K562 (cell line): ENCODE data around the gene C1orf167. TPM values are rescaled to one million over a fixed set of nuclear protein-coding genes. Genes with fewer than 3 reads are reported as not detected.

ENCODE experiments used
- ATAC-seq: fragments of 200-7000 bp; cut with Tn5 transposase; 3 replicates; pipeline ENCODE4 v1.9.1; 2020; ENCODE audit warnings: moderate library complexity
- BruUV-seq: library from RNA; stranded (reverse); fragments of 400-500 nt; replicated peaks from 2 replicates; lab custom pipeline; 2021; lab: Mats Ljungman, UMichigan
- CTCF ChIA-PET: fragments of 300-600 bp; formaldehyde crosslinking; extraction: SDS; loops from one replicate; lab custom pipeline; 2021; ENCODE audit warnings: low intra/inter-chr PET ratio; lab: Yijun Ruan, JAX
- POLR2A ChIA-PET: fragments of 300-600, 350-650 bp; sonication (Branson Sonifier 250); formaldehyde crosslinking; extraction: SDS; loops from one replicate; lab custom pipeline; 2021; ENCODE audit warnings: antibody characterized with exemption, inconsistent platforms; lab: Yijun Ruan, JAX
- DNase-seq, 4 experiments: peaks; one replicate each; pipeline versions ENCODE4 v3.0.0 to v3.0.0-alpha.2; 2011 to 2018; ENCODE audit warnings: low spot score in 3 of 4, mixed read lengths in 3 of 4; ENCODE audit errors: extremely low read depth in 1 of 4
- FAIRE-seq: peaks from 2 replicates; lab custom pipeline; 2011; peaks lifted over from hg19 to GRCh38; lab: Jason Lieb, UNC
- H2AFZ ChIP-seq: 2 replicates; pipeline ENCODE4 v1.6.0; 2011; ENCODE audit warnings: low read depth, low read length, control low read depth, inconsistent platforms
- H3K27ac ChIP-seq: fragments of 200-600 bp; 3 replicates; pipeline ENCODE4 v1.8.0; 2011; ENCODE audit warnings: low read depth, mild to moderate bottlenecking, control low read depth, inconsistent platforms, low read length, moderate library complexity, mixed read lengths; ENCODE audit errors: extremely low read depth
- H3K27me3 ChIP-seq, 2 experiments: fragments of 300-600 bp in 1 of 2; 2 replicates in 1 of 2; 3 replicates in 1 of 2; pipeline versions ENCODE4 v1.6.0 to v1.8.0; 2011; ENCODE audit warnings: inconsistent platforms in 2 of 2, low read length in 2 of 2, mild to moderate bottlenecking in 1 of 2, mixed read lengths in 1 of 2, moderate library complexity in 1 of 2; ENCODE audit not compliant: control insufficient read depth in 2 of 2, insufficient read depth in 2 of 2
- H3K36me3 ChIP-seq: fragments of 300-600 bp; 3 replicates; pipeline ENCODE4 v1.8.0; 2011; ENCODE audit warnings: mild to moderate bottlenecking, low read length, inconsistent platforms; ENCODE audit not compliant: control insufficient read depth, insufficient read depth
- H3K4me1 ChIP-seq, 2 experiments: fragments of 200-600 bp in 1 of 2; replicated peaks in 1 of 2; 2 replicates in 1 of 2; 3 replicates in 1 of 2; pipeline versions ENCODE4 v1.5.1 to v1.8.0; 2011; ENCODE audit warnings: inconsistent platforms in 2 of 2, low read length in 2 of 2, mild to moderate bottlenecking in 1 of 2, mixed read lengths in 1 of 2, moderate library complexity in 1 of 2; ENCODE audit not compliant: control insufficient read depth in 2 of 2, insufficient read depth in 2 of 2
- H3K4me2 ChIP-seq: 2 replicates; pipeline ENCODE4 v1.6.1; 2011; ENCODE audit warnings: low read length, control low read depth, inconsistent platforms, mixed read lengths; ENCODE audit not compliant: insufficient read depth
- H3K4me3 ChIP-seq: fragments of 200-600 bp; sonication (generic), shearing (Covaris generic); 2 replicates; pipeline ENCODE4 v1.5.1; 2016; ENCODE audit warnings: control low read depth, inconsistent platforms
- H3K79me2 ChIP-seq: fragments of 200-600 bp; 3 replicates; pipeline ENCODE4 v1.8.0; 2011; ENCODE audit warnings: low read length, inconsistent platforms; ENCODE audit not compliant: control insufficient read depth, insufficient read depth
- H3K9ac ChIP-seq, 2 experiments: 2 replicates each; pipeline versions ENCODE4 v1.6.0 to v1.6.1; 2011; ENCODE audit warnings: low read depth in 2 of 2, low read length in 2 of 2, control low read depth in 1 of 2, inconsistent platforms in 1 of 2, mild to moderate bottlenecking in 1 of 2, mixed read lengths in 1 of 2; ENCODE audit not compliant: insufficient read depth in 1 of 2
- H3K9me1 ChIP-seq: one replicate; pipeline ENCODE4 v1.6.0; 2011; ENCODE audit warnings: inconsistent platforms, mild to moderate bottlenecking, low read length, moderate library complexity; ENCODE audit not compliant: control insufficient read depth, insufficient read depth
- H3K9me3 ChIP-seq: replicated peaks from 2 replicates; pipeline ENCODE4 v1.5.1; 2011; ENCODE audit warnings: low read depth, low read length, inconsistent platforms; ENCODE audit not compliant: control insufficient read depth, insufficient read depth
- H4K20me1 ChIP-seq: replicated peaks from 2 replicates; pipeline ENCODE4 v1.6.1; 2011; ENCODE audit warnings: low read length, inconsistent platforms, mixed read lengths; ENCODE audit not compliant: control insufficient read depth, insufficient read depth
- C11orf30 ChIP-seq: fragments of 450-650 bp; IDR thresholded peaks from 2 replicates; pipeline ENCODE4 v1.6.1; 2016; ENCODE audit warnings: low read depth, mild to moderate bottlenecking
- CAMTA2 ChIP-seq: fragments of 250-450 bp; sonication (Bioruptor Pico); conservative IDR thresholded peaks from 2 replicates; pipeline ENCODE4 v1.5.1; 2022
- DIDO1 ChIP-seq: fragments of 450-650 bp; IDR thresholded peaks from 2 replicates; pipeline ENCODE4 v1.6.1; 2016; ENCODE audit warnings: low read depth, missing biosample characterization, missing genetic modification characterization
- FIP1L1 ChIP-seq: fragments of 200-400 bp; formaldehyde crosslinking; IDR thresholded peaks from 2 replicates; pipeline ENCODE4 v1.6.1; 2018; ENCODE audit warnings: mild to moderate bottlenecking, low read depth, low read length; ENCODE audit not compliant: poor library complexity, severe bottlenecking
- RFX5 ChIP-seq: IDR thresholded peaks from 2 replicates; pipeline ENCODE4 v1.6.1; 2011; ENCODE audit warnings: low read depth, mild to moderate bottlenecking, improper control_type of control experiment, low read length
- SRSF3 ChIP-seq: fragments of 200-400 bp; formaldehyde crosslinking; IDR thresholded peaks from 2 replicates; pipeline ENCODE4 v1.6.1; 2016; ENCODE audit warnings: mild to moderate bottlenecking, low read length, moderate library complexity; ENCODE audit not compliant: insufficient read depth
- THRB ChIP-seq: fragments of 450-650 bp; formaldehyde crosslinking; conservative IDR thresholded peaks from 2 replicates; pipeline ENCODE4 v1.4.0; 2022; ENCODE audit warnings: mild to moderate bottlenecking, missing genetic modification characterization
- ZBTB7A ChIP-seq: IDR thresholded peaks from 2 replicates; pipeline ENCODE4 v1.6.1; 2011; ENCODE audit warnings: low read depth, mild to moderate bottlenecking, low read length, moderate library complexity, borderline replicate concordance; ENCODE audit not compliant: control insufficient read depth
- ZC3H8 ChIP-seq: fragments of 450-650 bp; IDR thresholded peaks from 2 replicates; pipeline ENCODE4 v1.6.1; 2017
- ZNF740 ChIP-seq, 3 experiments: fragments of 200-800 bp in 1 of 3; sonication (Bioruptor generic) in 1 of 3; sonication (generic) in 1 of 3; formaldehyde crosslinking in 1 of 3; IDR thresholded peaks; 2 replicates each; pipeline versions ENCODE4 v1.6.1 to v1.8.0; 2016 to 2022; ENCODE audit warnings: mild to moderate bottlenecking in 2 of 3, missing compliant biosample characterization in 2 of 3, missing genetic modification characterization in 2 of 3, missing genetic modification reagents in 1 of 3
- WGBS: fragments of 100-300 bp; shearing (Covaris generic); methylation state at CpG from one replicate; pipeline ENCODE4 v1.1.6; 2016; ENCODE audit warnings: low coverage, mixed read lengths; ENCODE audit not compliant: insufficient coverage; ENCODE audit errors: missing lambda C conversion rate; 5-methylcytosine and 5-hydroxymethylcytosine counted together
- in situ Hi-C: fragments of 300-500 bp; cut with MboI; formaldehyde crosslinking; loops from 4 replicates; pipeline ENCODE4 v1.15.0; 2018; ENCODE audit warnings: inconsistent platforms, mixed read lengths
- intact Hi-C: fragments of 100-400 bp; cut with micrococcal nuclease; formaldehyde crosslinking; loops from 2 replicates; pipeline ENCODE4 v1.14.2; 2022
- polyA plus RNA-seq, 8 experiments: library from polyadenylated mRNA; depleted of rRNA in 4 of 8; stranded (reverse) in 5 of 8; unstranded in 3 of 8; fragments of >200 nt; fragmentation: Nextera tagmentation in 2 of 8; fragmentation: Illumina TruSeq in 1 of 8; extraction: Ambion mirVana in 2 of 8; extraction: Trizol in 1 of 8; gene quantifications; 2 replicates each; pipeline versions ENCODE4 v1.2.1 to v1.2.3, GENCODE V29; 2011 to 2014; ENCODE audit warnings: inconsistent platforms in 1 of 8, missing spikeins in 1 of 8
- total RNA-seq, 7 experiments: library from RNA; depleted of rRNA in 6 of 7; stranded (reverse); fragments of >200 nt in 6 of 7; fragmentation: Illumina TruSeq in 2 of 7; extraction: Trizol in 2 of 7; gene quantifications; 2 replicates each; pipeline versions ENCODE4 v1.2.1 to v1.2.3, GENCODE V29; 2011 to 2021; ENCODE audit warnings: low replicate concordance in 1 of 7

The C1orf167 gene
- total and polyA plus RNA-seq, 9 of the 15 experiments (the other 6 are each of a cell fraction or from before 2014, with no cell fraction given): 0.22 to 0.86 (median 0.31) TPM; not detected in 2

- CTCF ChIA-PET: interaction anchor here (2.2 kb wide), 1 partner anchor 62 kb away, joined by 9 read pairs; no protein-coding TSS in a partner anchor
Observed at GRCh38 chr1:11712285-11712684, 49.7 kb upstream of the C1orf167 start.

More at GRCh38 chr1:11712285-11712684, 49.7 kb upstream of the C1orf167 start:
- ATAC-seq (no peak), FAIRE-seq (no peak), DNase-seq (no peak)
- H3K4me1 ChIP-seq: peaks cover 9 to 31% of the 10 kb centered on the region in 2 experiments
- in situ Hi-C loops: no loop called here
- POLR2A ChIA-PET: interaction anchor here (0.6 kb wide), 1 partner anchor 53 kb away, joined by 3 read pairs; no protein-coding TSS in a partner anchor
- H3K4me3 ChIP-seq: no peak overlapping the region
- BruUV-seq: no TSS peak
- TF ChIP-seq THRB (CRISPR knock-in tag) (no peak), ZC3H8 (no peak), RFX5 (no peak), SRSF3 (no peak), CAMTA2 (CRISPR knock-in tag) (no peak), FIP1L1 (no peak), ZNF740 (CRISPR knock-in tag; IDR thresholded peaks at IDR 0.05) (no peak), ZNF740 (tag; IDR thresholded peaks at IDR 0.05) (no peak), ZBTB7A (no peak), DIDO1 (tag) (no peak), C11orf30 (no peak)
- no peaks in the 10 kb centered on the region for H3K36me3 ChIP-seq
- no peaks in the 10 kb centered on the region for H3K9me3 ChIP-seq
- no peak overlapping the region for H3K27ac ChIP-seq
- H2AFZ ChIP-seq: no peak overlapping the region
- no peak overlapping the region for H3K4me2 ChIP-seq
- H3K79me2 ChIP-seq: no peaks in the 10 kb centered on the region
- no peaks in the 10 kb centered on the region for H4K20me1 ChIP-seq
- WGBS: 12% methylated on average over 8 of the region's 8 CpGs
- H3K9me1 ChIP-seq: no peaks in the 10 kb centered on the region
- intact Hi-C loops: no loop called here
- peak overlapping the region in 1 of 2 experiments; percentile 54; a peak in 1 of 4 replicates for H3K9ac ChIP-seq
- peaks cover 35 to 50% of the 10 kb centered on the region in 2 experiments; a peak in 4 of 5 replicates for H3K27me3 ChIP-seq
